Neural progenitor cell (in vitro differentiated cells): ENCODE data around the gene PTPA.

ENCODE experiments used
- CTCF ChIP-seq: fragments of 200-600 bp; sonication (generic); IDR thresholded peaks from 2 replicates; pipeline ENCODE4 v1.5.1; 2017; ENCODE audit warnings: antibody characterized with exemption, mild to moderate bottlenecking
- EZH2 ChIP-seq: fragments of 200-600 bp; sonication (generic); IDR thresholded peaks from 2 replicates; pipeline ENCODE4 v1.6.1; 2017; ENCODE audit warnings: antibody characterized with exemption, mild to moderate bottlenecking, moderate library complexity
- EZH2phosphoT487 ChIP-seq: fragments of 200-600 bp; sonication (generic); IDR thresholded peaks from 2 replicates; pipeline ENCODE4 v1.6.1; 2017; ENCODE audit warnings: antibody characterized with exemption

- TF ChIP-seq CTCF, result no peak
- no peak for TF ChIP-seq EZH2
- no peak for TF ChIP-seq EZH2phosphoT487
Observed at GRCh38 chr9:129069862-129070641, 41.2 kb upstream of the PTPA start.
